GM12872 (cell line): ENCODE data around the gene GRIN3A.

ENCODE experiments used
- CTCF ChIP-seq: IDR thresholded peaks from 3 replicates; pipeline ENCODE4 v1.5.1; 2011; ENCODE audit warnings: low read depth, mild to moderate bottlenecking, low read length, moderate library complexity; ENCODE audit not compliant: insufficient read depth

GRIN3A gene

GRCh38 chr9:101530076-101530711, 208.3 kb downstream of the GRIN3A start:
- peak; percentile 80 for TF ChIP-seq CTCF

- no peak for TF ChIP-seq CTCF
These were observed 210.4 kb downstream of the GRIN3A start for GRCh38 chr9:101528015-101528414.

- no peak for TF ChIP-seq CTCF
These were observed 211.4 kb downstream of the GRIN3A start for GRCh38 chr9:101527066-101527465.

GRCh38 chr9:101524371-101524770, 214.1 kb downstream of the GRIN3A start:
- TF ChIP-seq CTCF, result no peak
